Measurements from ENCODE around the gene PTPRCAP.

PTPRCAP gene

DNA sequence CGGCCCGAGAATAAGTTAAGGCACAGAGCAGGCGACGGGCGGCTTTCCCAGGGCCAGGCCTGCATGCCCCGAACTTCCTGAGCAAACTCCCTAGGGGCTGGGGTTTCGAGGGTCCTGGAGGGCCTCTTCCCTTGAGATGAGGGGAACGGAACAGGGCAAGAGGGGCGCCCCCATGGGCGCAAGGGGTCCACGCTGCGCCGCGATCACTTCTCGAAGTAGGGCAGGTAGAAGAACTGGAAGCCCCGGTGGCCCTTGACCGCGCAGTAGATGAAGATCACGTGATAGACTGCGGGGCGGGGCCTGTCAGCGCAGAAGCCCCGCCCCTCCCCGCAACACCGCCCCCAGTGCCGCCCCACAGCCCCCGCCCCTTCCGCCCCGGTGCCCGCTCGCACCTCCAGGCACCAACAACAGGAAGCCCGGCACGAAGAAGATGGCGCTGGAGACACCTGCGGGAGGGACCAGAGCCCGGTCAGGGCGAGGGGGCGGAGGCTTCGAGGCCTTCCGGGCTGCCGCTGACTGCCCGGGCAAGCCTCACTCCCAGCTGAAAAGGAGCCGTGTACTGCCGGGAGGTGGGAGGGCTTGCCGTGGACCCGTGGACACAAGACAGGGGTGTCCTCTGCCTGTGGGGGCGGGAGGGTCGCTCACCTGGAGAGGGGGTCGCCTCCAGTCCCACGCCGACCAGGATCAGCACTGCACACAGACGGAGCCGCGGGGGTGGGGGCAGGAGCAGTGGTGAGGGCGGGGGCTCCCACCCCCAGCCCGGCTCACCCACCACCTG lies 27.1 kb upstream of the PTPRCAP start:
- peak; percentile 89 for DNase-seq

DNA sequence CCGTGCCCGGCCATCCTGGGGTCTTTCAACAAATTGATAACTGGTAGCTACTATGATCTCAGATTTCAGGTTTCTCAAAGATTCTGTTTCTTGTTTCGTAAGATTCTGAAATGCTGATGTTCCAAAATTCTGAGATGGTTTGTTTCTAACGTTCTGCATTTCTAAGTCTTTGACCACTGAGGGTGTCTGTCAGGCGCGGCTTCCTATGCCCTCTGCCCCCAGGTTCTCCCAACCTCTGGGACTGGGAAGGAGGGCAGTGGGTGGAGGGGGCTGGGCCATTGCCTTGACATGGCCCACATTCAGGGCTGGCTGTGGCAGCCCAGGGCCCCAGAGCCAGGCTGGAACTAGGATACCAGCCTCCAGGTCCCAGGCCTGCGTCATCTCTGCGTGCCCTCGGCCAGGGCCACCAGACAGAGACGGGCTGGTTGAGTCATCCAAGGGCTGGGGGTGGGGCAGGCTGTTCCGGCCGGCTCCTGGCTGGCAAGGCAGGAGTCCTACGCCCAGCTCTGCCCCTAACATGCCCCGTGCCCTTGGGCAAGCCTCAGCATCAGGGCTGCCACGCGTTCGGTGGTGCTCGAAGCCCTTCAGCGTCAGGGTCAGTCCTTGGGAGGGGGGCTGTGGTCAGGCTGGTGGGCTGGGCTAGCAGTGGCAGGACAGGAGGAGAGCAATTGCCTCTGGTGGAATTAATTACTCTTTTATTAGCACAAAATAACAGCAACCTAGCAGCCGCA lies 26.4 kb upstream of the PTPRCAP start:
- peak; percentile 91 for DNase-seq

DNA sequence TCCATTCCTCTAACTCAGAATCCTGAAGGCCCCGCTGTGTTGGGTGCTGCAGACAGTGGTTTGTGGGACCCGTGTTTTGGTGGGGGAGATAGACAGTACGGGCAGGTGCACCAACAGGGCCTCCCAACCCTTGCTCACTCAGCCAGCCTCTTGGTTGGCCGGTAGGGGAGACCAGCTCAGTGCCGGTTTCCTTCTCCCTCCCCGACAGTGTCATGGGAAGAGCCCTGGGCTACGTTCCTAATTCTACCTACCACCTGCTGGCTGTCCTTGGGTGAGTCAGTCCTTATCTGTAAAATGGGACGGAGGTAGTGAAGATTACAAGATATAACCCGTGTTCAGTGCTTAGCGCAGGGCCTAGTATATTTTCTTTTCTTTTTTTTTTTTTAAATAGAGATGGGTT lies 25.7 kb upstream of the PTPRCAP start:
- DNase-seq: no peak

DNA sequence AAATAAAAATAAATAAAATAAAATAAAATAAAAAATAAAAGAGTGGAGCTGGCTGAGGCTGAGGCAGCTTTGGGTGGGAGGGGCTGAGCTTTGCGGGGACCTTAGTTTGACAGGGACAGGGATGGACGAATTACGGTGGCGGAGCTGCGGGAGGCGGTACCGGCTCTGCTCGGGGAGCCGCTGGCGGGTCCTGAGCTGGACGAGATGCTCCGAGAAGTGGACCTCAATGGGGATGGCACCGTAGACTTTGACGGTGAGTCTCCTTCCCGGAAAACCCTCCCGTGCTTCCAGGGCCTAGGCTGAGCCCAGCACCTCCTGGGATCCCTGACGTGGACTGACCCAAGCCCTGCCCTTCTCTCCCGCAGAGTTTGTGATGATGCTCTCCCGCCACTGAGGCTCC lies 20.8 kb upstream of the PTPRCAP start:
- no peak for DNase-seq

DNA sequence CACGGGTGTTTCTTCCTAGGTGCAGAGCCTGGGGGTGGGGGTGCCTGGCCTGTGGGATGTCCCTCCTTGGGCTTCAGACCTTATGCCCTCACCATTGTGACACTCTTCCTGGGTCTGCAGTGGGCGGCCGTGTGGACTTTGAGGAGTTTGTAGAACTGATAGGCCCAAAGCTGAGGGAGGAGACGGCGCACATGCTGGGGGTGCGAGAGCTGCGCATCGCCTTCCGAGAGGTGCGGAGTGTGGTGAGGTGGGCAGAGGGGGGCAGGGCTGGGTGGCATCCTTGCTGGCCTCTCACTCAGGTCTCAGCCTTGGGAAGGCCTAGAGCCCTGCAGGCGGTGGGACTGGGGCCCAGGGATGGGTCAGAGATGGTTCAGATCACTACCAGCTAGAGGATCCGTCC lies 20.0 kb upstream of the PTPRCAP start:
- no peak for DNase-seq

DNA sequence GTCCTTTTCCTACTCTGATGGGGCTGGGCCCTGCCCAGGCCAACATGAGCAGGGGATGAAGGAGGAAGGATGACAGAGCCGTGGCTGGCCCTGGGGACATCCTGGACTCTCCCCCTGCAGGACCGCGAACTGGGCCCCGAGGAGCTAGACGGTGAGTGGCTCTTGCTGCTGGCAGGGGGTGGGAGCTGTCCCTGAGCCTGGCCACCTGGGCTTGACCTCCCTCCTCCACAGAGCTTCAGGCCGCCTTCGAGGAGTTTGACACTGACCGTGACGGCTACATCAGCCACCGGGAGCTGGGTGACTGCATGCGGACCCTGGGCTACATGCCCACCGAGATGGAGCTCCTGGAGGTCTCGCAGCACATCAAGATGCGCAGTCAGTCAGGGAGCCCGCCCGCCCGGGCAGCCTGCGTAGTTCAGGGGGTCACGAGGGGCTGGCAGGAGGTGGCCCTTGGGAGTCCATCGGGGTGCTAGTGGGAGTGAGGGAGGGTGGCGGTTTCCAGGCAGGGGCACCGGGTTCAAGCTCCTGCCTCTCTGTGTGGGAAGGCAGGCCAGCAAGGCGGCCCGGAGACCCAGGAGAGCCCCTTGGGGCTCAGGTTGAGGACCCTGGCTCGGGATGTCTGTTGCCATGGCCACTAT lies 18.7 kb upstream of the PTPRCAP start:
- DNase-seq: no peak

DNA sequence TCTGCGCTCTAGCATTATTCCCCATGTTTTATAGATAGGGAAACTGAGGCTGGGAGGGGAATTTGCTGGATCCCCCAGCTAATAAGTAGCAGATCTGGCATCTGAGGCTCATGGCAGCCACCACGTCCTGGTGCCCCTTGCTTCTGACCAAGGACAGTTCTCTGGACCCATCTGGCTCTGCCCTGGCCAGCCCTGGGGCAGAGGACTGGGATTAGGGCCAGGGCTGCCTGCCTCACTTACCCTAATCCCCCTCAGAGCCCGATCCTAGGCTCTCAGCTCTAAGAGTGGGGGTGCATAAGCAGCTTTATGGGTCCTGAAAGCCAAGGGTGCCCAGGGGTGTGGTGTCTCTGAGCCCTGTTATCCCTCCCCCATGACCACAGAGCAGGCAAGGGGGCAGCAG lies 17.6 kb upstream of the PTPRCAP start, which contains the start of gene CABP4:
Gene CABP4 (plus strand): TSS at position 301 of the 400 bp plus-strand sequence. CDS start 70 bp downstream, at position 371.
- DNase-seq: no peak

DNA sequence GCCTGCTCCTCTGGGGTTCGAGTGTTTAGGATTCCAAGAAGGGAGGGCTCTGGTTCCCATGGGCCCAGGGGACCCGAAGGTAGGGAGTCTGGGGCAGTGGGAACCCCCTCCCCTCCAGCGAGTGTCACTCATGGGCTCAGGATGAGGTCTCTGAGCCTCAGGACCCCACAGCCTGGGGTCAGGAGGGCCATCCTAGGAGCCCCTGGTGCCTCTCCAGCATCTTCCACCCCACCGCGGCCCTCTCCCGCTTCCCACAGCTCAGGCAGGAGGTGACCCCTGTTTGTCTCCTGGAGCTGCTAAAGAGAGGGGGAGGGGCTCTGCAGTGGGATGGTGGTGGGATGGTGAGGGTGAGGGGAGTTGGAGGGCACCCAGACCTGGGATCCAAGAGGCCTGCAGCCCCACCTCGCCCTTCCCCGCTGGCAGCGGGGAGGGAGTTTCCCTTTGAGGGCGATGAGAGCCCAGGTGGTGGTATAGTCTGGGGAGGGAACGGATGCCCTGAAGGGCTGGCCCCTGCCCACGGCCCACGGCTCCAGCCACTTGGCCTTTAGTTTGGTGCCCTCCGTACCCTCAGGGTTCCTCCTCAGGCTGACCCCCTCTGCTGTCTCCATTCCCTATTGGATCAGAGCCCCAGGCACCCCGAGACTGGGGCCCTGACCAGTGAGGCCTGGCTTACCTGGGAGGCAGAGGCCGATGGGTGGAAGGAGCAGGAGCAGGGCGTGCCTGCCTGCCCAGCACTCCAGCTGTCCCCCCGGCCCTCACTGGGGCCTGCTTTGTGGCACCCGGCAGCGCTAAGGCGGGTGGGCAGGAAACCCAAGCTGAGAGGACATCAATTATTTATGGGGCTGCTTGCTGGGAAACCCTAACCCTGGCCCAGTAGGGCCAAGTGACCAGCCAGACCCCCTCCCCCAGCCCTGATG lies 16.6 kb upstream of the PTPRCAP start:
- no peak for DNase-seq

DNA sequence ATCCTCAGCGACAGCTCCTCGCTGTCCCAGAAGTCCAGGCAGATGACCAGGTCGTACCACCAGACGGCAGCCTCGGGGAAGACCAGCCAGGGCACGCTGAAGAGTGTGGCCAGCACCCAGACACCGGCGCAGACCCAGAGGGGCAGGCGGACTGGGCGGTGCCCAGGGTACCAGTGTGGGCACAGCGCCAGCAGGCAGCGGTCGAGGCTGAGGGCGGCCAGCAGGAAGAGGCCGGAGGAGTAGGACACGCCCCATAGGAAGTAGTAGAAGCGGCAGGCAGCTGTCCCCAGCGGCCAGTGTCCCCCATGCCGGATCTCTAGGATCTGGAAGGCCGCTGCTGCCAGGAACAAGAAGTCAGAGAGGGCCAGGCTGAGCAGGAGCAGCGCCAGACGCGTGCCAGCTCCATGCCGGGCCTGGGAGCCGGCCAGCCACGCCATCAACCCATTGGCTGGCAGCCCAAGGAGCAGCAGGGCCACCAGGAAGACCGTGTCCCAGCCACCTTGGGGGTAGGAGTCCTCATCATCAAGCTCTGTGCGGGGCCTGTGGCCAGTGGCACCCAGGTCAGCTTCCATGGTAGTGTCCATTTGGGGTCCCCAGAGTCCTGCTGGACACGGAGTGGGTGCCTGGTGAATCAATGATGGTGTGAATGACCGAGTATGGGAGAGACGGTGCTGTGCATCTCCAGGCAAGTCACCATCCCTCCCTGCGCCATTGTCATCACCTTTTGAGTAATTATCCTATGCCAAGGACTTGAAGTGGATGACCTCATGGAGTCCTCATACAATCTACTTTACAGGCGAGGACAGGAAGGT lies 14.9 kb upstream of the PTPRCAP start, which contains the start of gene GPR152:
Gene GPR152 (minus strand): TSS at position 589 of the 812 bp plus-strand sequence. CDS start 5 bp downstream, at position 584.
- no peak for DNase-seq

DNA sequence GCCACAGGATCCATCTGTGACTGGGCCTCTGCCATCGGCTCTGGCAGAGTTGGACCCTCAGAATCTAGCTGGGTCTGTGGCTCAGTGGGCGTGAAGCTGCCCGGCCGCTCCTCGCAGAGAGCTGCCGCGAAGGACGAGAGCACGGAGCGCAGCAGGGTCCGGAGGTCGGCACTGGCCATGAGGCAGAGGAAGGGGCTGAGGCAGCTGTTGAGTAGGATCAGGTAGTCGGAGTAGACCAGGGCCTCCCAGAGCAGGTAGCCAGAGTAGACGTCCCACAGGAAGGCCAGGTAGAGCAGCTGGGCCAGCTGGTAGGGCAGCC lies 14.1 kb upstream of the PTPRCAP start:
- no peak for DNase-seq

DNA sequence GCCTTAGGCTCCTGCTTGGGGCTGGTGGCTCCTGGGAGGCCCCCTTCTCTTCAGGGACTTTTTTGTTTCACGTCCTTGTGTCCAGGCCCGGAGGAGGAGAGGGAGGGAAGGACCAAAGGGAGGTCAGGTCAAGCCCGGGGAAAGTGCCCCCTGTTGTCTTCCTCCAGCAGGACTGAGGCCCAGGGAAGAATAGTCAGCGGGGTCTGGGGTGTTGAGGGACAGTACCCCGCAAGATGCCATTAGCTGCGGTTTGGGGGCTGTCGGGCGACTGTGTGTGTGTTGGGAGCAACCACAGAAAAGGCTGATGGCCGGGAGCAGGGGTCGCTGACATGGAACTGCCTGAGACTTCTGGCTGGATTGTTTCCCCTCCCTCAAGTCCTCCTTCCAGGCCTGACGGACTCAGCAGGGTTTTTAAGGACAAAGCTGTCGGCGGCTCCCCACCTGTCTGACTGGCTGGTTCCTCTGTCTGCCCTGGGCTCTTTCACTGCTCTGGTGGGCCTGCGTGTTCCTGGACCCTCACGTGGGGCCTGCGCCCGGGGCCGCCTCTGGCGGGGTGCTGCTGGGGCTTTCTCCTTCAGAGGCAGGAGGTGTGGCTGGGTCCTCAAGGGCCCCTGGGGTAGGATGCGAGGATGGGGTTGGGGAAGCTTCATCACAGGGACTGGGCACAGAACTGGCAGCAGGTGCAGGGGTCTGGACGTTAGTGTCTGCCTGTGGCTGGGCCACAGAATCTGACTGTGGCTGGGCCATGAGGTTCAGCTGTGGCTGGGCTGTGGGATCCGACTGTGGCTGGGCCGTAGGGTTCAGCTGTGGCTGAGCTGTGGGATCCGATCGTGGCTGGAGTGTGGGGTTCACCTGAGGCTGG lies 13.5 kb upstream of the PTPRCAP start:
- no peak for DNase-seq

DNA sequence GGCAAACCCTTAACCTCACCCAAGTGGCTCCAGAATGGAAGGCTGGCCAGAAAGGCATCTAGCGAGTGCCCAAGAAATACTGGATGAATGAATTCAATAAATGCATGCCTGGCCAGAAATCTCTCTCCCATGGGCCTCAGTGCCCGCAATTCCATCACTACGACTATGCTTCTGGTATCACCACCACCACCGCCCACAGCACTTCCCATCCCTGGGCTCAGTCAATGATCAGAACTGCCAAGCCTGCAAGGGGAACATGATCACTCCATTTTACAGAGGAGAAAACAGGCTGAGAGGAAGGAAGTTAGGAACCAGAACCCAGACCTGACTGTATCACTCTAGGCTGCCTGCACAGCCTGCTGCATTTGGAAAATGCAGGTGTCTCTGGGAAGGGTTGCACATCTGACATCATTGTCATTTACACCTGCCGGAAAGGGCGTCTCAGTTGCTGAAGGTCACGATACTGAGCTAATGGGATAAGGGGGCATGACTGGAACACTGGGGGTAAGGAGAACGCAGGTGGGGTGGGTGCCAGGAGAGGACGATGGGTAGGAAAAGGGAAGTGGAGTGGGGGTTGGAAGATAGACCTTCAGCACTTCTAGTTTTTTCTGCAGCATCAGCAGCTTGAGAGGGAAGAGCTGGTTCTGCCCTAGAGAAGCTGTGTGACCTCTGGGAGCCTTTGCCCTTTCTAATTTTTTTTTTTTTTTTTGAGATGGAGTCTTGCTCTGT lies 11.8 kb upstream of the PTPRCAP start:
- peak; percentile 63 for DNase-seq

DNA sequence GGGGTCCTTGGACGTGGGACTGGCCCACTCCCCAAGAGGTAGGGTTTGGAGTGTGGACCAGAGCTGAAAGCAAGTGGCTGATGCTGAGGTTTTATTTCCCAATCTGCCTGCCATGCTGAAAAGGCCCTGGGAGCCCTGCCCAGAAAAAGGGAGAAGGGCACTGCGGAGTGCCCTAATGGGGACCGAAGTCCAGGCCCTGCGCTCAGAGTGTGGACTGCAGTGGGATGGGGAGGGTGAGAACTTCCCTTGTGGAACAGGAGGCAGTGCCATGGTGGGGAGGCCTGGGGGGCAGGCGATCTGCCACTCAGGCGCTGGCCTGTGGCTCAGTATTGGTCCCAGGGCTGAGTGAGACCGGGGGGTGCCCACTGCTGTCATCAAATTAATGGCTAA lies 10.7 kb upstream of the PTPRCAP start:
- DNase-seq: no peak

DNA sequence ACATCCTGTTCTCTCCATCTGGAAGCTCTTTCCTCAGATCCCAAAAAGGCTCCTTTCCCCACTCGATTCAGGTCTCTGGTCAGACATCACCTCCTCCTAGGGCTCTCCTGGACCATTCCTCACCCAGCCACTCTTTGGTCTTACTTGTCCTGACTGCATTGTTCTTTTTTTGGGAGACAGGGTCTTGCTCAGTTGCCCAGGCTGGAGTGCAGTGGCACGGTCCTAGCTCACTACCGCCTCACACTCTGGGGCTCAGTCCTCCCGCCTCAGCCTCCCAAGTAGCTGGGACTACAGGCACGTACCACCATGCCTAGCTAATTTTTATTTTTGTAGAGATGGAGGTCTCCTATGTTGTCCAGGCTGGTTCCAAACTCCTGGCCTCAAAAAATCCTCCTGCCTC lies 8.0 kb upstream of the PTPRCAP start:
- DNase-seq: no peak

DNA sequence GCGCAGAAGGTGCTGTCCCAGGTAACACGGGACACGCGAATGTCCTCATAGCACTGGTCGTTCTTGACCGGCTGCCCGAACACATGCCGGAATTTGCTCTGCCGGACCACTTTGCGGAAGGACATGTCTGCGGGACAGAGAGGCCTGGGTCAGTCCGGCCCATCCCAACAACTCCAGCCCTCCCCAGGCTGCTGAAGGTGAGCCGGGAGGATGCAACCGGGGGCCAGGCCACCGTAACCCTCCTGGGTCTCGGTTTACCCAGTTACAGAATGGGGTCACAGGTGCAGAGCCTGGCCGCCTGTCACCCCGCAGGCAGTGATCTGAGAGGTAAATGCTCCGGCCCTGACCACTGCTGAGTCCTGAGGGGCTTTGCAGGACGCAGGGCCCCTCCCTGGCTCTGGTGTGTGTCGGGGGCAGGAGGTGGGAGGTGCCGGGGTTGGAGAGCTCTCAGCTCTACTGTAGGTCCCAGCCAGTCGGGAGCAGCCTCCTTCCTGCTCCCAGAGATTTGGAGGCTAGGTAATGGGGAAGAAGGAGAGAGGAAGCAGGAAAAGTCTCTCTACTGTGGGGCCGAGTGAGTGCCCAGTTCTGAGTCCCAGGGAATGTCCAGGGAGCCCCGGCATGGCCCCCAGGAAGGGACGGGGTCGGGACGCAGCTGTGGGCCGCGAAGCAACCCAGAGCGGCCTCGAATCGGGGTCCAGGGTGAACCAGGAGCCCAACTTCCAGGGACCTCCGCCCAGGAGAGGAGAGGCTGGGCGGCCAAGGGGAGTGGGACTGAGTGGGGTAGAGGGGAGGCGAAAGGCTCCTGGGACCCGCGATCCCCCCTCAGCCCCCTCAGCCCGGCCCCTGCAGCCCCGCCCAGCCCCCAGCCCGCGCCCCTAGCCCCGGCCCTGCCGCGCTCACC lies 5.3 kb upstream of the PTPRCAP start:
- DNase-seq: no peak

DNA sequence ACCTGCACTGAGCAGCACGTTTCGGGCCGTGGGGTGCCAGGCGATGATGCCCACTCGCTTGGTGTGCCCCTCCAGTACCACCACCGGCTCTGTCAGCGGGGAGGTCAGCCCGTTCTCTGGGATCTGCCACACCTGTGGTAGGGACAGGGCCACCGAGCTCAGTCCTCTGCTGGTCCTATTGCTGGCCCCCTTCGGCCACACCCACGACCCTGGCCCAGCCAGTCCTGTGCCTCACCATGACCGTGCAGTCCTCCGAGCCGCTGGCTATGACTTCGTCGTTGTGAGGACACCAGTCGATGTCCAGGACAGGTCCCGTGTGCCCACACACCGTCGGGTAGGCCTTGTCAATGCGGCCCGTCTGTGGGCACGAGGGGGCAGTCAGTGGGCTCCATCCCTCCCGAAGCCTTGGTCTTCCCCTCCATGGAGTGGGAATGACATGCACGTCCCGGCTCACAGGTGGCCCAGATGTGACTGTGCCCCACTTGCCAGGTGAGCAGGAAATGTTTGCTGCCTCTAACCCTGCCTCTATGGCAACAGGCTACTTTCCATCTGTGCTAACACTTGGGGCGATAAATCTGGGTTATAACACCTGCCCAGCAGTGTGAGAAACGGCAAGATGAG lies 4.4 kb upstream of the PTPRCAP start:
- DNase-seq: no peak

DNA sequence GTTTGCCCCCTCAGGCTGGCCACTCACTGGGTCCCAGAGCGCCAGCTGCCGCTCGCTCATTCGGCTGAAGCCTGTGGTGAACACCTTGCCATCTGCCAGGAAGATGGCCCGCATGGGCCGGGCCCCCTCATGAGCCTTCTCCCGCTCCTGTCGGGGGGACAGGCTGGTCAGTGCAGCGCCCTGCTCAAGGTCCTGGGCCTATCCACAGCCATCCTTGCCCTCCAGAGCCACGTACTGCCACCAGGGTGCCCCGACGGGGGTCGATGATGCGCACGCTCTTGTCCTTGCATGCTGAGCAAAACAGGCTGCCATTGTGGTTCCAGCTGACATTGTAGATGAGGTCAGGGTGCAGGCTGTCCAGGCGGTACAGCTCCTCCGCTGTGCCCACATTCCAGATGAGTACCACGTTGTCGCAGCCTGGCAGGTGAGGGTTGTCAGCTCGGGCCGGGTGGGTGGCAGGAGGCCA lies 3.6 kb upstream of the PTPRCAP start:
- no peak for DNase-seq

All from suppressor macrophage treated with lipopolysaccharide for 4 hours (primary cell).